Measurements from ENCODE around the gene SPOUT1.

DNA sequence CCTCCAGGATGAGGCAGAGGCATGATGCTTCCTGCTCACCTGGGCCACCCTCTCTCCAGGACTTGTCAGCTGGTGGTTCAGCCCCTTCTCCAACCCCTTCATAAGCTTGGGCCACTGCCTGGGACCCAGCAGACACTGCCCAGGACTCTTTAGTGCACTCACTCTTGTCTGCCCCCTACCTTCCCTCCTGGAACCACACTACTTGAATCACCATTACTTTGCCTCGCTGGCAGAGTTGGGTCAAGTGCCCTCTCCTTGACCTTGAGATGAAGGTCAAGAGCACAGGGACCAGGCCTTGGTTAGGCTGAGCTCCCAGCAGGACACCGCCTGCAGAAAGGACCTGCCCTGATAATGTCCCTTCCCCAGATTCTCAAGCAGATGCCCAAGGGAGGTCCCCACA lies 19.8 kb downstream of the SPOUT1 start:
- TF ChIP-seq POLR2AphosphoS5 (IDR thresholded peaks at IDR 0.05; ENCODE audit: low read depth, low read length) (no peak), TAF1 (IDR thresholded peaks at IDR 0.05; ENCODE audit: borderline replicate concordance, low read depth, low read length) (no peak), POLR2A (IDR thresholded peaks at IDR 0.05; ENCODE audit: low read depth, low read length) (0 out of 2 replicates have a peak, but pooled peaks have one; percentile 26)
